ENCODE results near the gene UBTF. TPM values are rescaled to one million over a fixed set of nuclear protein-coding genes. Genes with fewer than 3 reads are reported as not detected.

Gene UBTF
- polyA plus RNA-seq, 3 donors, result 6.0 to 13.1 (median 12.5) TPM

- Histone ChIP-seq H3K79me2 (ENCODE audit: insufficient read depth, low read length) (peaks cover 5% of the 10 kb centered on the region), H4K20me1 (ENCODE audit: insufficient read depth, low read length) (peaks cover 25% of the 10 kb centered on the region), H3K9me3 (replicated peaks in 1 of 2; ENCODE audit: control insufficient read depth in 1 of 2, insufficient read depth in 1 of 2, low read length in 2 of 2) (no peaks in the 10 kb centered on the region), H3K36me3 (replicated peaks in 1 of 2; ENCODE audit: control insufficient read depth in 1 of 2, insufficient read depth in 2 of 2, low read length in 2 of 2) (peaks cover 45 to 54% of the 10 kb centered on the region in 2 donors), H3K4me2 (replicated peaks; ENCODE audit: extremely low read depth, low read length, poor library complexity, severe bottlenecking) (no peak overlapping the region), H2AFZ (ENCODE audit: insufficient read depth, low read depth, low read length, poor library complexity, severe bottlenecking) (no peak overlapping the region), H3K27me3 (ENCODE audit: control insufficient read depth in 2 of 2, insufficient read depth in 2 of 2, low read length in 2 of 2) (no peaks in the 10 kb centered on the region), H3K4me1 (ENCODE audit: control insufficient read depth in 1 of 2, insufficient read depth in 2 of 2, low read length in 2 of 2) (peaks cover 36 to 57% of the 10 kb centered on the region in 2 donors), H3K27ac (ENCODE audit: low read depth in 1 of 2, low read length in 2 of 2) (no peak overlapping the region), H3K4me3 (replicated peaks in 1 of 3; ENCODE audit: low read depth in 2 of 3, low read length in 3 of 3) (no peak overlapping the region), H3K9ac (ENCODE audit: insufficient read depth, low read length, poor library complexity, severe bottlenecking) (no peak overlapping the region)
- Mint-ChIP-seq H3K4me1 (peaks cover 51% of the 10 kb centered on the region), H3K27ac (no peak overlapping the region), H3K36me3 (peaks cover 36 to 62% of the 10 kb centered on the region in 2 donors), H3K4me3 (no peak overlapping the region), H3K9me3 (no peaks in the 10 kb centered on the region), H3K27me3 (ENCODE audit: low read depth in 3 of 3) (no peaks in the 10 kb centered on the region)
- no peak for DNase-seq
- TF ChIP-seq, protein P1, sequence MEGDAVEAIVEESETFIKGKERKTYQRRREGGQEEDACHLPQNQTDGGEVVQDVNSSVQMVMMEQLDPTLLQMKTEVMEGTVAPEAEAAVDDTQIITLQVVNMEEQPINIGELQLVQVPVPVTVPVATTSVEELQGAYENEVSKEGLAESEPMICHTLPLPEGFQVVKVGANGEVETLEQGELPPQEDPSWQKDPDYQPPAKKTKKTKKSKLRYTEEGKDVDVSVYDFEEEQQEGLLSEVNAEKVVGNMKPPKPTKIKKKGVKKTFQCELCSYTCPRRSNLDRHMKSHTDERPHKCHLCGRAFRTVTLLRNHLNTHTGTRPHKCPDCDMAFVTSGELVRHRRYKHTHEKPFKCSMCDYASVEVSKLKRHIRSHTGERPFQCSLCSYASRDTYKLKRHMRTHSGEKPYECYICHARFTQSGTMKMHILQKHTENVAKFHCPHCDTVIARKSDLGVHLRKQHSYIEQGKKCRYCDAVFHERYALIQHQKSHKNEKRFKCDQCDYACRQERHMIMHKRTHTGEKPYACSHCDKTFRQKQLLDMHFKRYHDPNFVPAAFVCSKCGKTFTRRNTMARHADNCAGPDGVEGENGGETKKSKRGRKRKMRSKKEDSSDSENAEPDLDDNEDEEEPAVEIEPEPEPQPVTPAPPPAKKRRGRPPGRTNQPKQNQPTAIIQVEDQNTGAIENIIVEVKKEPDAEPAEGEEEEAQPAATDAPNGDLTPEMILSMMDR (IDR thresholded peaks at IDR 0.05), result no peak
- whole genome bisulfite sequencing (ENCODE audit: insufficient coverage), result 96% methylated on average over 11 of the region's 17 CpGs
- intact Hi-C loops (cut with micrococcal nuclease), result no loop called here
Observed at GRCh38 chr17:44207319-44207718, 12.2 kb downstream of the UBTF start.

DNA sequence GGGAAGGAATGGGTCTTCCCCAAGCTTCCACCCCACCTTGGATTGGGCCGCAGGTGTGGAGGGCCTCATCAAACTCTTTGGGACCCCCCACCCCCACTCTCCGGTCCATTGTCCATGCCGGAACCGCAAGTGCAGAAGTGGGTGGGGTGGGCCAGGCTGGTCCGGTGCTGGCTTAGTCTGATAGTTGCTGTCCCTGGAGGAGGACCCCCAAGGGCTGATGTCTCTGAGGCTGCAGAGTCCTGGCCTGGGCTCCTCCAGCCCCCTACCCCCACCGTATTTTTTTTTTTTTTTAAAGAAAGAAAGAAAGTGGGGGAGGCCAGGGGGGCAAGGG is 12.7 kb downstream of the UBTF start:
- H3K27ac Mint-ChIP-seq, result no peak overlapping the region
- H3K9me3 ChIP-seq (replicated peaks in 1 of 2; ENCODE audit: control insufficient read depth in 1 of 2, insufficient read depth in 1 of 2, low read length in 2 of 2), result no peaks in the 10 kb centered on the region
- intact Hi-C loops (cut with micrococcal nuclease), result no loop called here
- no peak overlapping the region for H3K4me3 Mint-ChIP-seq
- peaks cover 36 to 57% of the 10 kb centered on the region in 2 donors for H3K4me1 ChIP-seq (ENCODE audit: control insufficient read depth in 1 of 2, insufficient read depth in 2 of 2, low read length in 2 of 2)
- H3K27me3 ChIP-seq (ENCODE audit: control insufficient read depth in 2 of 2, insufficient read depth in 2 of 2, low read length in 2 of 2), result no peaks in the 10 kb centered on the region
- no peak overlapping the region for H3K9ac ChIP-seq (ENCODE audit: insufficient read depth, low read length, poor library complexity, severe bottlenecking)
- no peak overlapping the region for H3K27ac ChIP-seq (ENCODE audit: low read depth in 1 of 2, low read length in 2 of 2)
- H3K9me3 Mint-ChIP-seq, result no peaks in the 10 kb centered on the region
- no peak overlapping the region for H3K4me3 ChIP-seq (replicated peaks in 1 of 3; ENCODE audit: low read depth in 2 of 3, low read length in 3 of 3)
- peaks cover 36 to 57% of the 10 kb centered on the region in 2 donors for H3K36me3 Mint-ChIP-seq
- H3K4me1 Mint-ChIP-seq, result peaks cover 53% of the 10 kb centered on the region
- peaks cover 5% of the 10 kb centered on the region for H3K79me2 ChIP-seq (ENCODE audit: insufficient read depth, low read length)
- peaks cover 25% of the 10 kb centered on the region for H4K20me1 ChIP-seq (ENCODE audit: insufficient read depth, low read length)
- no peak overlapping the region for H3K4me2 ChIP-seq (replicated peaks; ENCODE audit: extremely low read depth, low read length, poor library complexity, severe bottlenecking)
- H2AFZ ChIP-seq (ENCODE audit: insufficient read depth, low read depth, low read length, poor library complexity, severe bottlenecking), result no peak overlapping the region
- H3K27me3 Mint-ChIP-seq (ENCODE audit: low read depth in 3 of 3), result no peaks in the 10 kb centered on the region
- TF ChIP-seq, protein P1 (IDR thresholded peaks at IDR 0.05), result peak; percentile 6
- DNase-seq, result no peak
- H3K36me3 ChIP-seq (replicated peaks in 1 of 2; ENCODE audit: control insufficient read depth in 1 of 2, insufficient read depth in 2 of 2, low read length in 2 of 2), result peaks cover 45 to 51% of the 10 kb centered on the region in 2 donors
- WGBS (ENCODE audit: insufficient coverage), result no CpG with 5 or more reads among the region's 6 CpGs
